GM21381 (cell line): ENCODE results near the gene PALD1.
"Not testable (repeated sequence)": the region's sequence is repeated elsewhere in the genome, so short reads cannot be mapped to it uniquely, and the experiment has no call there.

Source experiments
- ATAC-seq: cut with Tn5 transposase; IDR thresholded peaks from one replicate; pipeline ENCODE4 v1.9.1; 2021; ENCODE audit warnings: mild to moderate bottlenecking, moderate library complexity; ENCODE audit not compliant: unreplicated experiment

The PALD1 gene

GRCh38 chr10:70481831-70482530 is 3.4 kb downstream of the PALD1 start:
- no peak for ATAC-seq

GRCh38 chr10:70482982-70483760 is 4.6 kb downstream of the PALD1 start:
- ATAC-seq: no peak

- ATAC-seq: not testable (repeated sequence)
Observed at GRCh38 chr10:70483872-70484271, 5.3 kb downstream of the PALD1 start.

- no peak for ATAC-seq
Observed at GRCh38 chr10:70487824-70488223, 9.3 kb downstream of the PALD1 start.

- ATAC-seq: no peak
Observed at GRCh38 chr10:70490142-70490541, 11.6 kb downstream of the PALD1 start.

GRCh38 chr10:70491614-70492013 is 13.0 kb downstream of the PALD1 start:
- ATAC-seq: no peak

- ATAC-seq: peak; percentile 30
Observed at GRCh38 chr10:70492786-70493659, 14.5 kb downstream of the PALD1 start.

- peak; percentile 75 for ATAC-seq
Observed at GRCh38 chr10:70493660-70494234, 15.2 kb downstream of the PALD1 start.

GRCh38 chr10:70494536-70494935 is 16.0 kb downstream of the PALD1 start:
- ATAC-seq: peak; percentile 10

- no peak for ATAC-seq
Observed at GRCh38 chr10:70494966-70495365, 16.4 kb downstream of the PALD1 start.

- no peak for ATAC-seq
Observed at GRCh38 chr10:70495691-70496261, 17.2 kb downstream of the PALD1 start.

- ATAC-seq: no peak
Observed at GRCh38 chr10:70496341-70497119, 18.0 kb downstream of the PALD1 start.

- ATAC-seq: no peak
Observed at GRCh38 chr10:70497120-70497545, 18.6 kb downstream of the PALD1 start.

- no peak for ATAC-seq
Observed at GRCh38 chr10:70498970-70499835, 20.6 kb downstream of the PALD1 start.

GRCh38 chr10:70499836-70500167 is 21.2 kb downstream of the PALD1 start:
- ATAC-seq: no peak

- ATAC-seq: no peak
Observed at GRCh38 chr10:70500368-70500767, 21.8 kb downstream of the PALD1 start.

GRCh38 chr10:70500812-70501301 is 22.3 kb downstream of the PALD1 start:
- no peak for ATAC-seq

GRCh38 chr10:70502406-70502805 is 23.8 kb downstream of the PALD1 start:
- ATAC-seq: no peak

- no peak for ATAC-seq
Observed at GRCh38 chr10:70503776-70504175, 25.2 kb downstream of the PALD1 start.
